GM04504 (cell line): ENCODE results near the gene RBM5.

Experiments used
- DNase-seq: peaks from one replicate; pipeline ENCODE4 v3.0.0-alpha.2; 2012; ENCODE audit warnings: low read depth

The RBM5 gene

DNA sequence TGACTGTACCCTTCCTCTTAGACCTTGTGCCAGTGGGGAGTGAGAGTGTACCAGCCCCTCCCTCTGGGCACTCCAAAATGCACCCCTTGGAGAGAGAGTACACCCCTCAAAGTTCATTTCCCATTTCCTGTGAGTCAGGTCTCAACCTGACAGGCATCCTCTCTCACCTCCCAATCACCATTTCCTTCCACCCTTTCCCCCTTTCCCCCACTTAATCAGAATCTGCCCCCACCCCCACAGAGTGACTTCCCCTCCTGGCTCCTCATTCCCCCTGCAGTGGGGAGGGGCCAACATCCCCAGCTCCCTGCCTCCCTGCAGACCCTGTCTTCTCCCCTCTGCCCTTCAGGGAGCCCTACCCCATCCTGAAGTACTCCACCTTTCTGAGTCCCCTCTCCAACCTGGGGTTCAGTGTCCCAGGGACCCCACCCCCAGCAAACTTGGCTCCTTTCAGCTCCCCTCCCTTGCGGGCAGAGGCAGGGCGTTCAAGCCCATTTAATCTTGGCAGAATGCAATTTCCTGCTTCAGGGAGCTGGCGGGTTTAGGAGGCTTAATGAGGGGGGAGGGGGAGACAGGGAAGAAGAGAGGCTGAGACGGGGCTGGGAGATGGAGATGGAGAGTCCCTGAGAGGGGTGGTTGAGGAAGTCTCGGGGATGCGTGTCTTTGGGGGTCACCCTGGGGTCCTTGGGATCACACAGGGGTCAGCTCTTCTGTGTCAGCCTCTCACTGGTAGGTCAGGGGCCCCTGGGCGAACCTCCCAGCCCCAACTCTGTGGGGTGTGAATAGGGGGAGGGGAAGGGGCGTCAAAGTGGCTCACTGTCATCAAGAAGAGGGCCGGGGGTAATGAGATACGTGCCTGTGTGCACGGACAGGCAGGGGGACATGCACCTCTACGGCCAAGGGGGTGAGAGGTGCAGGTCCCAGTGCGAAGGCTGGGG, 49.8 kb downstream of the RBM5 start:
- DNase-seq, result no peak

DNA sequence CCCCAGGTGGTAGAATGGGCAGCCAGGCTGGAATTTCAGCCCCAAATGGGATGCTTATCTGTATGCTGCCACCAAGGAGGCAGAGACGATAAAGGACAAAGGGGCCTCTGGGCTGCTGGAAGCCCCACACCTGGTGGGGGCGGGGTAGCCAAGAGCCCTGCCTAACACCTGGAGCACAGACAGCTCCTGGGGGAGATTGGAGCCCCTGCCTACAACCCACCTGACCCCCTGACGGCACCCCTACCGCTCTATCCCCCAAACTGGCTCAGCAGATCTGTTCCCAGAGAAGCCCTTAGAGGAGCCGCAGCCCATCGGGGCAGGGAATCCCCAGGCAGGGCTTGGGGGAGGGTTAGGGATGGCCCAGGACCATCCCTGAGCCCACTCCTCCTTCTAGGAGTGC, 50.6 kb downstream of the RBM5 start:
- no peak for DNase-seq

DNA sequence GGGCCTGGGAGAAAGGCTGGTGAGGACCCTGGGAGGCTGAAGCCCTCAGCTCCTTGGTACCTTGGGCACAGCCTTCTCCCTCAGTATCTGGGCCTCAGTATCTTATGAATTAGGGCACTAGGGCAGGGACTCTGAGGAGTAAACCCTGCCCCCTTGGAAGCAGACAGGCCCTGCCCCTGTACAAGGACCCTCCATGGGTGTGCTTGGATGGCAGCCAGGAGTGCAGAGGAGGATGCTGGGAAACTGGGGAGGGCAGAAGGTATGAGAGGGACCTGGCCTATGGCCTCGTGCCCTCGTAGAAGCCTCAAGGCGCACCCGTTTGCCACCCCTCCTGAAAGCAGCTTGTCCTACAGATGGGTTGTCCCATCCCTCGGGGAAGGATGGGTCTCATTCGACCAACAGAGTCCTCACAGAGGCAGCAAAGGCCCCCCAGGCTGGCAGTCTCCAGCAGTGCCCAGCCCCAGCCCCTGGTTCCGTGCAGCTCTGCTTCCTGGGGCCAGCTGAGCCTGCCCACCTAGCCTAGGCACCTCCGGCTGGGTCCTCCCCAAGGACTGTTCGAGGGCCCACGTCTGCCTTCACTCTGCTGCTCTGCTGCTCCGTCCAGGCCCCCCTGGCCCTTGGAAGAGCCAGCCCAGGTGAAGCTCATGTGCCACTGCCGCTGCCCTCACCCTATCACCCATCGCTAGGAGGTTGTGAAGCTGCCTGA, 51.2 kb downstream of the RBM5 start:
- no peak for DNase-seq

DNA sequence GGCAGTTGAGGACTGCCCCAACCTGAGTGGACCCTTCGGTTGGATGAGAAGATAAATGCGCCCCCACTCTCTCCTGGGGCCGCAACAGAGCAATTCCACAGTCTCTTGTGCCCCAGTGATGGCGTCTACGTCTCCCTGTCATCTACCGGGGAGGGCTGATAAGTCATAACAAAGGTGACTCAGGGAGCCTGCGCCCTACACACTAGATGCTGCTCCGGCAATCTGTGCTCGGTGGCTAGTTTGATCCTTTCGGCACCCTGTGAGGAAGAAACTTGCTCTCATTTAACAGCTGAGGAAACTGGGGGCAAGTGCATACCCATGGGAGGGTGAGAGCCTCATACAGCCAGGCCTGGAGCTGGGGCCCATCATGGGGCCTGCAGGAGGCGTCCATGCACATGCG, 52.3 kb downstream of the RBM5 start:
- DNase-seq, result no peak

DNA sequence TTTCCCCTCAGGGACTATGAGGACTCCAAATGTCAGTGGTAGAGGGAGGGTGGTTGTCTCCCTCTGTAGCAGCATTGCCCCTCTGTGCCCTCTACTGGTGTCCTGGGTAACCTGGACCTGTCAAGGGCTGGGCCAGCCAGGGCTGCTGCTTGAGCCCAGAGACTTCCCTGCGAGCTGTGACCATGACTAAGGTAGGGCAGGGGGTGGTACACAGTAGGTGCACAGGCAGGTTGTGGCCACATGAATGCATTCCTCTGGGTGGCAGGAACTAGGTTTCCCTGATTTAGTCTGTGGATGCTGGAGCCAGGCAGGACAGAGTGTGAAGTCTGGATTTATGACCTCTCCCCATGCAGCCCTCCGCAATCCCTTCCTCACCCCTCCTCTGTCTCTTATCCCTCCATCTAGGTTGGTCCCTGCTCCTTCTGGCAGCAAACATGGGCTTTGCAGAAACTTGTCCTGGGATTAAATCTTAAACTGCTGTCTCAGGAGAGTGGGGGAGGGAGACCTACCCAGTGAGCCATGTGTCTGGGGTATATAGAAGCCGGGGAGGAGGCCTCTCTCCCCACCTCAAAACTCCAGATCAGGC, 57.7 kb downstream of the RBM5 start:
- DNase-seq, result no peak

DNA sequence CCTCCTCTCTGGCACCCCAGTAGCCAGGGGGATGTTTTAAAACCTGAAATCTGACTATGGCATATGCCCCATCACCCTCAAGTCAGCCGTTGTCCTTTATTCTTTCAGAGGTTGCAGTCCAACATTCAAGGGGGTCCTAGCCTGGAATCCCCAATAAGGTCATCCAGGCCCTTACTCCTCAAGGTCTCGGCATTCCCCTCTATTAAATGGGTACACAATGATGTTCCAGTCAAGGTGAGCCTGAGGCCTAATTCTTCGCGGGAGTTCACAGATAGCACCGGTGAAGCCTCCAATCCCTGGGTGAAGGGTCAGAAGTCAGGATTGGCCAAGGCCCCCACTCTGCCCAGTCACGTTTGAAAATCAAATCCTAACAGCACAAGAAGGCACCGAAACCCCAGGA, 58.3 kb downstream of the RBM5 start:
- no peak for DNase-seq

DNA sequence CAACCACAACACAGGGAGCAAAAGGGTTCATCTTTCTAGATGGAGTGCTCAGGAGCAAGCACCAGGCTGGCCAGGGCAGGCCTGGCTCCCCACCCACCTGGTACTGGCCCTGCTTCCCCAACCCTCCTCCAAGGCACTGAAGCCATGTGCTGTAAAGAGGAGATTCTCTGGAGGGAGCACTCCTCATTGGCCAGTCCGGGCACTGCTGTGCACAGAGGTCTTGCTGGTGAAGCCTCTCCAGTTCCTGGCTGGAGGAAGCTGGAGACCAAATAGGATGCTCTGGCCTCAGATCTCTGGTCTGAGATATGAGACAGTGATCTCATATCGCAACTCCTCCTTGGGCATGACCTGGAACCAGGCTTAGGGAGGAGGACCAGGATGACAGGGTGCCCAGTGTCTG, 58.7 kb downstream of the RBM5 start:
- no peak for DNase-seq

DNA sequence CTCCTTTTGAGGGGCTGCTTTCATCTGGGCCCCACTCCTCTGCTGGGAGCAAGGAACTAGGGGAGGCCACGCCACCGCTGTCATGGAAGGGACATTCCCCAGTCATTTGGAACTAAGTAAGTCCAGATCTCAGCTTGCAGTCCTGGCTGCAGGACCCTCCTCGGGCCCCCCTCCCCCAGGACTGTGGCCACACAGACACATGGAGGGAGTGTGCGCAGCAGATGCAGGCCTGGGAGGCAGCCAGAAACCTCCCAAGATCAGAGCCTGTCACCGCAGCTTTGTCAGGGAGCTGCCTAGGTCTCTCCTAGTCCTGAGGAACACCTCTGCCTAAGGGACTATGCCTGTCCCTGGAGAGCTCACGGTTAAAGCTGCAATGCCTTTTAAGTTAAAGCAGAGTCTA, 59.1 kb downstream of the RBM5 start:
- no peak for DNase-seq

DNA sequence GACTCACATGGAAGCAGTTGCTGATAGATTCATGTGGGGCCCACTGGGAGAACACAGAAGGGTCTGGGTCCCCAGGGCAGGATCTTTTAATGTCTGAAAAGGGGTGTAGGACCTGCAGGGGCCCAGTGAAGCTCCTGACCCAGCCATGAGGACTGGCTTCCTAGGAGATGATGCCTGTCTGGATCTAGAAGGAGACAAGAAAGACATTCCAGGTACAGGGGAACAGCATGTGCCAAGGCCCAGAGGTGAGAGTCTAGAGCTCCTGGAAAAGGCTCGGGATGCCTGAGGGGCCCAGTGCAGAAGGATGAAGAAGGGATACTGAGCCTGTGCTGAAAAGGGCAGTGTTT, 61.7 kb downstream of the RBM5 start:
- DNase-seq, result no peak

DNA sequence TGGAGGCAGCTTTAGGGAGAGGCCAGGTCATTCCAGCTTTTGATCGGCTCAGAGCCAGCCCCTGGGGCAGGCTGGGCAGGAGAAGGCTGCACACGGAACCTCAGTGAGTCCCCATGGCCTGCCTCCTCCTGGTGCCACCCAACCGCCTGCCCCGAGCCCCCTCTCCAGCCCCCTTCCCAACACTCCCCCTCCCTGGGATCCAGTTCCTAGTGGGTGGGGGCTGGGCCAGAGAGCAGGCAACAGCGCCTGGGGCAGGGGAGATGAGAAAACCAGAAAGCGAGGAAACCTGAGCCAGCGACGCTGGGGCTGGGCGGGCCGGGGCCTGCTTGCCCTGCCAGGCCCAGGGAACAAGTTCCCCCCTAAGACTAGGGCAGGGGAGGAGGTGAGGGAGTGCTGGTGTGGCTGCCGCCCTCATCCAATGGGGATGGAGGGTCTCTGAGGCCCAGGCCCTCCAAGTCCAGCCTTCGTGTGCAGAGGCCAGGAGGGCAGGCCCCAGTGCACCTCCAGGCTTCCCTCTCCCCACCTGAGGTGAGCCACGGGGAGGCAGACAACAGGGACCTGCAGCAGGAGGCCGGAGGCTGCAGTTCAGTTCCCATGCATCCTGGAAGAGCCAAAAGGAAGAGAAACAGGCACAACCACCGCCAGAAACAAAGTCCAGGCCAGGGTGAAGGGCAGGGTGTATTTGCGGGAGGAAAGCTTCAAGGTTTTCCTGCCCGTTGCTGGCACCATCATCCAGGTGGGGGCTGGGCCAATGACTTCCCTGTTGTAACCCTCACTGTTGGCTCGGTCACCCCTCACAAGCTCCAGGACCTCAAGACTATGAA, 62.4 kb downstream of the RBM5 start:
- no peak for DNase-seq

DNA sequence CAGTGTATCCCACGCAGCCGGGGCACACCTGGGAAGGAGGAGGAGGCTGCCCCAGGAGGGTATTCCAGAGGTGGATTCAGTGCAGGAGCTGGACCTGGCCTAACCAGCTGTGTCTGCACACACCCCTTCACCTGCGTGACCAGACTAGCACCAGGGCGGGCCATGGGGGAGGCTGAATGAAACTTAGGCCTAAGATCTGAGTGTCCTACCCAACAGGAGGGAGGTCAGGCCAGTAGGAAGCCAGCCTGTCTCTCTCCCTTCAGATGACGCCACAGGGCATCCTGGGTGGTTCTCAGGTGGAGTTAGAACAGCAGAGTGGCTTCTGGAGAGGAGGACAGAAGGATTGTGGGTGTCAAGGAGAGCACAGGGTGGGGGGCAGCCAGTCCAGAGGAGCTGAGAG, 63.0 kb downstream of the RBM5 start:
- DNase-seq, result no peak

DNA sequence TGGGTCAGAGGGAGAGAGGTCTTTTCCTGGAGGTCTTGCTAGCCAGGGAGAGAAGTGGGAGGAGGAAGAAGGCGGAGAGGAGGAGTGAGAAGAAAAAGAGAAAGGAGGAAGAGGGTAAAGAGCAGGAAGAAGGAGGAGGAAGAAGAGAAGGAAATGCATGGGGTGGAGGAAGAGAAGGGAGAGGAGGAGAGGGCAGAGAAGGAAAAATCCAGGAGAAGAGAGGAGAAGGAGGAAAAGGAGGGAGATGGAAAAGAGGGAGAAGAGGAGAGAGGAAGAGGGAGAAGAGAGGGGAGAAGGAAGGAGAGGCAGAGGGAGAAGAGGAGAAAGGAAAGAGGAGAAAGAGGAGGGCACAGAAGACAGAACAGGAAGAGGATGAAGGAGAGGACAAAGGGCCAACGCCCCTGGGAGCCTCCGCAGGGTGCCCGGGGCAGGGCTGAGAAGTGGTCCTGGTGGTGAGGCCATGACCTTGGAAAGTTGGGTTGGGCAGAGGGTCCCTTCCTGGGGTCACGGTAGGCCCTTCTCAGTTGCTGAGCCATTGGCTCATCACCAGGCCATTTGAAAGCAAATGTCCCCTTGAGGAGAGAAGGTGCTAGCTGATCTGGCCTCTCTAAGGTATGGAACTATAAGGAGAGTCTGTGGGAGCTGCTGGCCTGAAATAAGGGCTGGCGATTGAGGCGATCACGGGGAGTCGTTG, 65.2 kb downstream of the RBM5 start:
- no peak for DNase-seq

DNA sequence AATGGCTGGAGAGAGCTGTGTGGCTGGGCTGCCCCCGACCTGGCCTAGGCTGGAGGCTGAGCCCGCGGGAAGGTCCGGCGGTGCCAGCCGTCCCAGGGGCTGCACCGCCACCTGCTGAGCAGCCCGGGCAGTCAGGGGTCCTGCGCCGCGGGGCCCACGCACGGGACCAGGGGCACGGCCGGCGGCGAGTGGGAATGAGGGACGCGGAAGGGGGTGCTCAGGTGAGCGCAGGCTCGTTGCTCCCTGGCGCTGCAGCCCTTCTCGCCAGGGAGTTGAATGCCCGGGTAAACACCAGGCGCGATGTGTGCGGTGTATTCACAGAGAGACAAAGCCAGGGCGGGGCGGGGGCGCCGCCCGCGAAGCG, 65.7 kb downstream of the RBM5 start:
- no peak for DNase-seq

DNA sequence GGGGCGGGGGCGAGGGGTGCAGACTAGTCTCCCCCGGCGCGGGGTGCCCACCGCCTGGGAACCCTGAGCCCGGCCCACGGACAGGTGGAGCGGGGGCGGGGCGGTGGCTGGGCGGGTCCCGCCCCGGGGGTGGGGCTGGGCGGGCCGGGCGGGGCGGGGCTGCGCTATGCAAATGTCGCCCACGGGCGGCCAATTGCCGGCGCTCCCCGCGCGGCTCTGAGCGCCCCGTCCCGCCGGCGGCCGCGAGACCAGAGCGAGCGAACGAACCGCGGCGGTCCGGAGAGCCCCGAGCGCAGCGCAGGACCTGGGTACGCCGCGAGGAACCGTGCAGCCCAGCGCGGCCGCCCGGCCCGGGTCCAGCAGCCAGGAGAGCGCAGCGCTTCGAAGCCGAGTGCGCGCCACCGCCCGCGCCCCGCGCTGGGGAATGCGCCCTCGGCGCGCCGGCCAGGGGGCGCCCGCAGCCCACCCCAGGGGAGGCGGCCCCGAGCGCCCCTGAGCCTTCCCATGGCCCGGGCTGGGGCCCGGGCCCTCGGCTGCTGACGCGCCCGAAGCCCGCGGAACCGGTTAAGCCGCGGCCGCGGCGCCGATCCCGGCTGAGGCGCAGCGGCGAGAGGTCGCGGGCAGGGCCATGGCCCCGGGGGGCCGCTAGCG, 66.2 kb downstream of the RBM5 start, which contains the start of gene SEMA3F:
TSS of gene SEMA3F (plus strand) at position 485 of the 651 bp plus-strand sequence. CDS start 4,299 bp downstream, outside the sequence.
- no peak for DNase-seq

DNA sequence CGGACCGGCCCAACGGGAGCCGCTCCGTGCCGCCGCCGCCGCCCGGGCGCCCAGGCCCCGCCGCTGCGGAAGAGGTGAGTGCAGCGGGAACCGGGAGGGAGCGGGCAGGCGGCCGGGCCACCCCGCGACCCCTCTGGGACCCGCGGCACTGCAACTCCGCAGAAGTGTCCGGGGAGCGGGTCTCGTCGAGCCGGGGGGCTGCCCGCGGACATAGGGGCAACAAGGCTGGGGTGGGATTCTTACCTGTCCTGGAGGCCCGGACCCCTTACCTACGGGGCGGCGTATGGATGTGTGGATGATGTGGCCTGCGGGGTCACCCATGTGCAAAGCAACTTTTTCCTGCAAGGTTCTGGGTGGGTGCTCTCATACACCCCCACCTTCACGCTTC, 66.8 kb downstream of the RBM5 start:
- no peak for DNase-seq

DNA sequence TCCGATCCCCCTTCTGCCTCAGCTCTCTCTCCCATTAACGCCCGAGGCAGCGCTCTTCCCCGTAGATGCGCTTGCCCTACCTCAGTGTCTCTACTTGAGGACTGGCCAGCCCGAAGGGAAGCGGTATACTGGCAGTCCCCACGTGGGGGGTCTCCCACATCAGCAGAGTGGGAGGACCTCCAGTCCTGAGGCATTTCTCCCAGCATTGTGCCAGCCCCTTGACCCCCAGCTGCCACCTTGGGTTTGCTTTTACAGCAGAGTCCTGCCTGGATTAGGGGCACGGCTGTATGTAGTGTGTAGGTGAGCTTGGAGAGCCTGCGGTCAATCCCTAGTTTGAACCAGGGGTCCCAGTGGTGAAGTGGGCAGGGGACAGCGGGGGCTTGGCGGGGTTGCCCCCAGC, 67.2 kb downstream of the RBM5 start:
- no peak for DNase-seq

DNA sequence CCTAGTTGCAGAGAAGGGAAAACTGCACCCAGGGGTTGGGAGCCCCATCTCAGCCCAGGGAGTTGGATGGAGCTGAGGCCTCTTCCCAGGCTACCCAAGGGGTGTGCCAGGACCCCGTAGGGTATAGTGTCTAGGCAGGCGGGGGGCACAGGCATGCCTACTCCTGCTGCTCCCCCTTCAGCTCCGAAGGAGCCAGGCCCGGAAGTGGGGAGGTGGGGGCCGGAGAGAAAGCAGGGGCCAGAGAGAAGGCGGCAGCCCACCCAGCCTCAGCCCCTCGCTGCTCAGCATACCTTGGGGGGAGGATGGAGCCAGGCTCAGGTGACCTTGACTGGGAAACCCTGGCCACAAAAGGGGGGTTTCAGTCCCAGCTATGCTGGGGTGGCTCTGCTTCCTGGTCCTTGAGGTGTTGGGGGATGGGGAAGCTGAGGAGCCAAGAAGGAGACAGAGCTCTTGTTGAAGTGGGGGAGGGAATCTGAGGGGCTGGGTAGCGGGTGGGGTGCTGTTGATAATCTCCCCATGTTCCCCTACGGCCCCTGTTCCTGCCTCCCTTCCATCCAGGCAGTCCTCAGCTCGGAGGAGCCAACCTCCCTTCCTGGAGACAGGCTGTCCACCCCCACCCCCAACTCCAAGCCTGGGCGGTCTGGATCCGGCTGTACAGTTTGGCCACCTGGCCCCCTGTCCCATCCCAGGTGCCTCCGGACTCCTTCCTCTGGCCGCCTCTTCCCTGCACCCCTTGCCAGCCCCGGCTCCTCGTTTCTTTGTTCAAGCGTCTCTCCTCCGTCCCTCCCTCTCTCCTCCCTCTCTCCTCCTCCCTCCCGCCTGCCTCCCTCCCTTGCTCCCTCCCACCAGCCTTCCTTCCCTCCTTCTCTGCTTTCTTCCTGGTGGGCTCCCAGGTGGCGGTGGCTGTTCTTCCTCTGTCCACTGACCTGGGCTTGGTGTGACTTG, 68.1 kb downstream of the RBM5 start:
- DNase-seq, result no peak

DNA sequence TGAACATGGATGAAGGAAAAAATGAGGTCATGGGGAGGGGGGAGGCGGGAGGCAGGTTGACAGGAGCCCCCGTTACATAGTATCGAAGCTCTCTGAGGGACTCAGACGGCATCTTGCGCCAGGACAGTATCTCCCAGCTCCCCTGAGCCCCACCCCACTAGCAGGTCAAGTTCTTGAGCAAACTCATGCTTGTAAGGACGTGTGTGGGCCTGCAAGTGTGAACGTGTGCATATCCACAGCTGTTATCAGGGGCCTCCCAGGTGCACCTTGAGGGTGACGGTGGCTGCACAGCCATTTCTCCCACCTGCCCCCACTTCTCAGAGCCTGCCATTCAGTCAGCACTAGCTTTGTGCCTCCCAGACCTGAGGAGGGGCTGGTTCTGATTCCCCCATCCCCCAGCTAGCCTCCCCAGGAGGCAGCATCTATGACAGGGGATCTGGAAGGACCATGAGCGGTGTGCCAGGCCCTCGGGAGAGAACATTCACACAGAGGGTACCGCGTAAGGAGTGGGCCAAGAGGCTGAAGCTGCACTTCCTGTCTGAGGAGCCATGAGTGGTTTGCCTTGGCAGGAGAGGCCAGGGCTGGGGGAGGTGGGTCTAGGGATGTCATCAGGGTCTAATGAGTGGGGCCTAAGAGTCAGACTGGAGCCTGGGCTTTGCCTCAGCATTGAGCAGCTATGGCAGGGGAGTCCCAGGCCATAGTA, 69.3 kb downstream of the RBM5 start:
- DNase-seq, result no peak

DNA sequence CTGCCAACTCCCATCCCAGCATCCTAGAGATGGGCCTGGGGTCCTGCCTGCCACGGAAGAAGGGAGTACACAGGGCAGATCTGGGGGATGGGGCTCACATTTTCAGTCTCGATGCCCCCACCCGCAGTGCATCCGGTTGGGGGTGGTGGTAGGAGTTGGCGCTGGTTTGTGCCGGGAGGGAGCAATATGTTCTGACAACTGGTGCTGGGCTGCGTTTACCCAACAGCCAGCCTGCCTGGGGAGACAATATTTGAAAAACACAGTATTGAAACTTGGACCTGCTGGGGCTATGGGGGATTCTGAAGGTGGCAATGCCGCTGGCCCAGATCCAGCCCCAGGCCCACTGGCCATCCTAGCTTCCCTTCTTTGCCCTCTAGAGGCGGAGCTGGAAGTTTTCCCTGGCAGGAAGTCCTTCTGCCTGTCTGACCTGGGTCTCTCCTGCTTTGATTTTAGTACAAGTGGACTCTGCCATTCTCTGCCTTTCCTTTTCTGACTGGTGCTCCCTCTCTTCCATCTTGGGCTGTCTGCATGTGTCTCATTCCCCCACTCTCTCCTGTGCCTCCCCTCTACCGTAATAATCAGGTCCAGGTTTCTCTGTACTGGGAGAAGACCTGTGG, 69.9 kb downstream of the RBM5 start:
- no peak for DNase-seq
